Liver (tissue), 9 donors: Measurements from ENCODE around the gene SMYD5. TPM values are rescaled to one million over a fixed set of nuclear protein-coding genes. Genes with fewer than 3 reads are reported as not detected.

ENCODE experiments used
- DNase-seq: peaks from one replicate; pipeline ENCODE4 v3.0.0-alpha.2; 2017; ENCODE audit warnings: low spot score
- H3K27ac ChIP-seq, 2 donors: one replicate each; pipeline ENCODE4 v1.7.0; 2013; ENCODE audit warnings: inconsistent platforms in 2 of 2, low read length in 2 of 2, control low read depth in 1 of 2, low read depth in 1 of 2, mild to moderate bottlenecking in 1 of 2
- H3K27me3 ChIP-seq, 4 donors: one replicate each; pipeline versions ENCODE4 v1.6.1 to v1.7.0; 2013; ENCODE audit warnings: low read length in 3 of 4, inconsistent platforms in 1 of 4, mild to moderate bottlenecking in 1 of 4, moderate library complexity in 1 of 4; ENCODE audit not compliant: control insufficient read depth in 4 of 4, insufficient read depth in 4 of 4
- H3K36me3 ChIP-seq, 4 donors: one replicate each; pipeline versions ENCODE4 v1.6.1 to v1.7.0; 2013; ENCODE audit warnings: low read length in 3 of 4, mild to moderate bottlenecking in 3 of 4, low read depth in 1 of 4, moderate library complexity in 1 of 4; ENCODE audit not compliant: control insufficient read depth in 4 of 4, insufficient read depth in 3 of 4
- H3K4me1 ChIP-seq, 4 donors: one replicate each; pipeline versions ENCODE4 v1.6.1 to v1.7.0; 2013; ENCODE audit warnings: low read length in 3 of 4, mild to moderate bottlenecking in 3 of 4, moderate library complexity in 1 of 4; ENCODE audit not compliant: control insufficient read depth in 4 of 4, insufficient read depth in 4 of 4
- H3K4me3 ChIP-seq, 3 donors: one replicate each; pipeline versions ENCODE4 v1.6.1 to v1.7.0; 2013; ENCODE audit warnings: low read length in 3 of 3, control low read depth in 1 of 3, low read depth in 1 of 3, mild to moderate bottlenecking in 1 of 3
- H3K9ac ChIP-seq, 2 donors: one replicate each; pipeline ENCODE4 v1.7.0; 2013; ENCODE audit warnings: low read length in 2 of 2, mild to moderate bottlenecking in 2 of 2, moderate library complexity in 2 of 2, control low read depth in 1 of 2, low read depth in 1 of 2
- H3K9me3 ChIP-seq, 4 donors: one replicate each; pipeline versions ENCODE4 v1.6.1 to v1.7.0; 2013; ENCODE audit warnings: low read length in 3 of 4; ENCODE audit not compliant: control insufficient read depth in 4 of 4
- ATF3 ChIP-seq: IDR thresholded peaks from 2 replicates; pipeline ENCODE4 v1.6.1; 2016; ENCODE audit warnings: antibody characterized with exemption
- CTCF ChIP-seq: fragments of 150-350 bp; IDR thresholded peaks from 2 replicates; pipeline ENCODE4 v1.5.1; 2017; ENCODE audit warnings: improper control_type of control experiment, low read depth, low read length; ENCODE audit not compliant: missing input control
- EGR1 ChIP-seq, 2 donors: IDR thresholded peaks; 2 replicates each; pipeline ENCODE4 v1.6.1; 2016 to 2018; ENCODE audit warnings: antibody characterized with exemption in 2 of 2, low read depth in 2 of 2
- FOXA1 ChIP-seq: IDR thresholded peaks from 2 replicates; pipeline ENCODE4 v1.6.1; 2016; ENCODE audit warnings: antibody characterized with exemption
- FOXA2 ChIP-seq: IDR thresholded peaks from 2 replicates; pipeline ENCODE4 v1.6.1; 2016; ENCODE audit warnings: antibody characterized with exemption
- GABPA ChIP-seq, 2 donors: IDR thresholded peaks in 1 of 2; conservative IDR thresholded peaks in 1 of 2; 2 replicates each; pipeline ENCODE4 v1.6.1; 2016; ENCODE audit warnings: antibody characterized with exemption in 2 of 2, mild to moderate bottlenecking in 1 of 2, moderate library complexity in 1 of 2
- HNF4A ChIP-seq, 2 donors: conservative IDR thresholded peaks; 2 replicates each; pipeline ENCODE4 v1.6.1; 2016; ENCODE audit warnings: antibody characterized with exemption in 2 of 2, mild to moderate bottlenecking in 2 of 2
- HNF4G ChIP-seq: IDR thresholded peaks from 2 replicates; pipeline ENCODE4 v1.6.1; 2016; ENCODE audit warnings: antibody characterized with exemption
- JUND ChIP-seq, 2 donors: IDR thresholded peaks; 2 replicates each; pipeline ENCODE4 v1.6.1; 2016; ENCODE audit warnings: antibody characterized with exemption in 2 of 2
- MAX ChIP-seq: IDR thresholded peaks from 2 replicates; pipeline ENCODE4 v1.6.1; 2016; ENCODE audit warnings: antibody characterized with exemption
- RAD21 ChIP-seq, 2 donors: IDR thresholded peaks; 2 replicates each; pipeline ENCODE4 v1.6.1; 2016; ENCODE audit warnings: antibody characterized with exemption in 2 of 2, mild to moderate bottlenecking in 2 of 2
- REST ChIP-seq: IDR thresholded peaks from 2 replicates; pipeline ENCODE4 v1.6.1; 2016; ENCODE audit warnings: antibody characterized with exemption, mild to moderate bottlenecking
- RXRA ChIP-seq, 2 donors: IDR thresholded peaks; 2 replicates each; pipeline ENCODE4 v1.6.1; 2017 to 2018; ENCODE audit warnings: antibody characterized with exemption in 2 of 2, mild to moderate bottlenecking in 1 of 2
- SP1 ChIP-seq: IDR thresholded peaks from 2 replicates; pipeline ENCODE4 v1.6.1; 2018; ENCODE audit warnings: antibody characterized with exemption, mild to moderate bottlenecking
- TAF1 ChIP-seq: conservative IDR thresholded peaks from 2 replicates; pipeline ENCODE4 v1.6.1; 2016; ENCODE audit warnings: antibody characterized with exemption, mild to moderate bottlenecking
- YY1 ChIP-seq: IDR thresholded peaks from 2 replicates; pipeline ENCODE4 v1.6.1; 2016; ENCODE audit warnings: antibody characterized with exemption, mild to moderate bottlenecking
- ZBTB33 ChIP-seq: IDR thresholded peaks from 2 replicates; pipeline ENCODE4 v1.6.1; 2016; ENCODE audit warnings: antibody characterized with exemption
- WGBS: extraction: QIAGEN DNeasy Blood & Tissue Kit; methylation state at CpG from one replicate; pipeline ENCODE4 v1.1.7; 2013; 5-methylcytosine and 5-hydroxymethylcytosine counted together
- polyA plus RNA-seq, 2 donors: library from polyadenylated mRNA; stranded (reverse) in 1 of 2; unstranded in 1 of 2; fragments of 200-250 nt in 1 of 2; fragments of >200 nt in 1 of 2; fragmentation: Nextera tagmentation in 1 of 2; extraction: Ambion mirVana in 1 of 2; gene quantifications; one replicate each; pipeline versions ENCODE4 v1.2.1 to v1.2.3, GENCODE V29; 2013 to 2015
- total RNA-seq, 2 donors: library from RNA; depleted of rRNA; stranded (reverse); fragments of >200 nt; gene quantifications; one replicate each; pipeline ENCODE4 v1.2.3, GENCODE V29; 2014
- donor health status: healthy.
- donor health status: healthy.
- donor health status: healthy.
- donor health status: healthy.
- donor health status: healthy.

Gene SMYD5
- total and polyA plus RNA-seq, 4 donors: 3.9 to 8.8 (median 5.8) TPM

- Histone ChIP-seq H3K4me3 (no peak overlapping the region), H3K36me3 (peaks cover 13 to 80% (median 60%) of the 10 kb centered on the region in 4 donors), H3K27ac (no peak overlapping the region), H3K9me3 (no peaks in the 10 kb centered on the region), H3K9ac (no peak overlapping the region), H3K4me1 (no peaks in the 10 kb centered on the region), H3K27me3 (no peaks in the 10 kb centered on the region)
- 96% methylated on average over 17 of the region's 17 CpGs for WGBS
- DNase-seq: no peak
- TF ChIP-seq SP1 (no peak), ZBTB33 (no peak), GABPA (IDR thresholded peaks at IDR 0.05 in 1 of 2, conservative IDR thresholded peaks at IDR 0.05 in 1 of 2) (no peak), ATF3 (no peak), REST (no peak), FOXA2 (no peak), TAF1 (no peak), MAX (no peak), RXRA (IDR thresholded peaks at IDR 0.05) (no peak), RAD21 (IDR thresholded peaks at IDR 0.05) (no peak), JUND (IDR thresholded peaks at IDR 0.05) (no peak), HNF4G (no peak), YY1 (no peak)
These were observed 37.1 kb downstream of the SMYD5 start for GRCh38 chr2:73250872-73251846.

- Histone ChIP-seq H3K9me3 (no peaks in the 10 kb centered on the region), H3K4me3 (no peak overlapping the region), H3K9ac (no peak overlapping the region), H3K27ac (no peak overlapping the region), H3K36me3 (peaks cover 11 to 67% (median 47%) of the 10 kb centered on the region in 4 donors), H3K27me3 (no peaks in the 10 kb centered on the region), H3K4me1 (no peaks in the 10 kb centered on the region)
- 95% methylated on average over 17 of the region's 17 CpGs for WGBS
- DNase-seq: no peak
- TF ChIP-seq FOXA1: no peak
- no peak for TF ChIP-seq EGR1 (IDR thresholded peaks at IDR 0.05; ENCODE audit: low read depth in 2 of 2)
- no peak for TF ChIP-seq FOXA2
- TF ChIP-seq REST: no peak
- TF ChIP-seq HNF4G: no peak
- no peak for TF ChIP-seq RXRA (IDR thresholded peaks at IDR 0.05)
- no peak for TF ChIP-seq JUND (IDR thresholded peaks at IDR 0.05)
- TF ChIP-seq SP1: no peak
- no peak for TF ChIP-seq CTCF
- no peak for TF ChIP-seq RAD21 (IDR thresholded peaks at IDR 0.05)
- no peak for TF ChIP-seq HNF4A (conservative IDR thresholded peaks at IDR 0.05)
- no peak for TF ChIP-seq YY1
- no peak for TF ChIP-seq ATF3
These were observed 38.4 kb downstream of the SMYD5 start for GRCh38 chr2:73252238-73253027.
